Measurements from ENCODE around the gene SLC2A11. TPM values are rescaled to one million over a fixed set of nuclear protein-coding genes. Genes with fewer than 3 reads are reported as not detected.

SLC2A11 gene
- total RNA-seq, 1 experiment from 2014 or later: 17.2 TPM

DNA sequence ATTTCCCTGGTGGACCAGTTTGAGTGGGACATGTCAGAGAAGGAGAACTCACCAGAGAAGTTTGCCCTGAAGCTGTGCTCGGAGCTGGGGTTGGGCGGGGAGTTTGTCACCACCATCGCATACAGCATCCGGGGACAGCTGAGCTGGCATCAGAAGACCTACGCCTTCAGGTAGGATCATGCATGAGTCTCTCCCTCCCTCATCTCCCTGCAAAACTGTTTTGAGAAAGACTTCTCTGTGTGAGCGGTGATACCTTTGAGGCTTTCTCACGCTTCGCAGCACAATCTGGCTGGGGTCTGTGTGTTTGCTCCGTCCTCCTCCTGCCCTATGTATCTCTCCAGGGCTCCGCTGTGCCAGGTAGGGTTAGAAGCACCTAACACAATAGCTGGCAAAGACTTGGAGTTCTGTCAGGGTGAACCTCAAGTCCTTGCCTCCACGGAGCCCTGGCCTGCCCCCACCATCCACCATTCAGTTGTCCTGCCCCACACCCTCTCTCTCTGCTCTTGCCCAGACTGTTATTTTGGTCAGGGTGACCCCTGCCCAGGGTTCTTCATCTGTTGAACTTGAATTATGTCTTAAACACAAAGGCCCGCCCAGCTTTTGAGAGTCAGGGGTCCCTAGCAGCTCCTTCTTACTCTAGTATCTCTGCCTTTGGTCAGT is 32.3 kb upstream of the SLC2A11 start:
- H3K9me2 ChIP-seq (ENCODE audit: insufficient read depth): no peaks in the 10 kb centered on the region
- ChIA-PET RAD21 (ENCODE audit: low non-redundant PET in 1 of 2, low total read pairs in 2 of 2, uncharacterized antibody in 2 of 2, unreplicated experiment in 2 of 2) (no interaction called here), CTCF (no interaction called here), POLR2A (no interaction called here)
- H3K9ac ChIP-seq (ENCODE audit: low read length): no peak overlapping the region
- H3K27ac ChIP-seq (ENCODE audit: low read depth, low read length): peak overlapping the region; percentile 47
- no peak overlapping the region for H3K4me2 ChIP-seq (ENCODE audit: low read length)
- H3K79me2 ChIP-seq (ENCODE audit: insufficient read depth, low read length): no peaks in the 10 kb centered on the region
- no peaks in the 10 kb centered on the region for H3K4me1 ChIP-seq (ENCODE audit: control insufficient read depth in 1 of 2, insufficient read depth in 2 of 2, low read length in 2 of 2)
- DNase-seq (ENCODE audit: low read depth, low spot score) (no peak), ATAC-seq (no peak)
- no peaks in the 10 kb centered on the region for H3K9me3 ChIP-seq (ENCODE audit: control insufficient read depth in 1 of 2, insufficient read depth in 1 of 2, low read depth in 1 of 2, low read length in 2 of 2)
- no TSS peak for BruUV-seq (replicated peaks)
- TF ChIP-seq, protein P1, sequence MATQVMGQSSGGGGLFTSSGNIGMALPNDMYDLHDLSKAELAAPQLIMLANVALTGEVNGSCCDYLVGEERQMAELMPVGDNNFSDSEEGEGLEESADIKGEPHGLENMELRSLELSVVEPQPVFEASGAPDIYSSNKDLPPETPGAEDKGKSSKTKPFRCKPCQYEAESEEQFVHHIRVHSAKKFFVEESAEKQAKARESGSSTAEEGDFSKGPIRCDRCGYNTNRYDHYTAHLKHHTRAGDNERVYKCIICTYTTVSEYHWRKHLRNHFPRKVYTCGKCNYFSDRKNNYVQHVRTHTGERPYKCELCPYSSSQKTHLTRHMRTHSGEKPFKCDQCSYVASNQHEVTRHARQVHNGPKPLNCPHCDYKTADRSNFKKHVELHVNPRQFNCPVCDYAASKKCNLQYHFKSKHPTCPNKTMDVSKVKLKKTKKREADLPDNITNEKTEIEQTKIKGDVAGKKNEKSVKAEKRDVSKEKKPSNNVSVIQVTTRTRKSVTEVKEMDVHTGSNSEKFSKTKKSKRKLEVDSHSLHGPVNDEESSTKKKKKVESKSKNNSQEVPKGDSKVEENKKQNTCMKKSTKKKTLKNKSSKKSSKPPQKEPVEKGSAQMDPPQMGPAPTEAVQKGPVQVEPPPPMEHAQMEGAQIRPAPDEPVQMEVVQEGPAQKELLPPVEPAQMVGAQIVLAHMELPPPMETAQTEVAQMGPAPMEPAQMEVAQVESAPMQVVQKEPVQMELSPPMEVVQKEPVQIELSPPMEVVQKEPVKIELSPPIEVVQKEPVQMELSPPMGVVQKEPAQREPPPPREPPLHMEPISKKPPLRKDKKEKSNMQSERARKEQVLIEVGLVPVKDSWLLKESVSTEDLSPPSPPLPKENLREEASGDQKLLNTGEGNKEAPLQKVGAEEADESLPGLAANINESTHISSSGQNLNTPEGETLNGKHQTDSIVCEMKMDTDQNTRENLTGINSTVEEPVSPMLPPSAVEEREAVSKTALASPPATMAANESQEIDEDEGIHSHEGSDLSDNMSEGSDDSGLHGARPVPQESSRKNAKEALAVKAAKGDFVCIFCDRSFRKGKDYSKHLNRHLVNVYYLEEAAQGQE (IDR thresholded peaks at IDR 0.05; ENCODE audit: low read depth): no peak
- TF ChIP-seq JUND (IDR thresholded peaks at IDR 0.05) (no peak), EZH2 (IDR thresholded peaks at IDR 0.05) (no peak), YY1 (IDR thresholded peaks at IDR 0.05; ENCODE audit: extremely low read depth, insufficient replicate concordance, low read depth, low read length) (no peak), RAD21 (IDR thresholded peaks at IDR 0.05; ENCODE audit: low read depth) (no peak)
- H4K20me1 ChIP-seq (ENCODE audit: insufficient read depth): no peaks in the 10 kb centered on the region
- no peak overlapping the region for H2AFZ ChIP-seq (ENCODE audit: low read depth, low read length, poor library complexity, severe bottlenecking)
- no peak overlapping the region for H3K4me3 ChIP-seq (replicated peaks in 1 of 2; ENCODE audit: low read depth in 1 of 2, low read length in 2 of 2)
- intact Hi-C loops (cut with micrococcal nuclease): no loop called here
- peaks cover 17 to 33% of the 10 kb centered on the region in 2 experiments; a peak in 3 of 4 replicates for H3K36me3 ChIP-seq (ENCODE audit: control insufficient read depth in 1 of 2, insufficient read depth in 2 of 2, low read length in 2 of 2)
- H3K27me3 ChIP-seq (ENCODE audit: insufficient read depth, low read length): no peaks in the 10 kb centered on the region
